Adipocyte (in vitro differentiated cells): ENCODE results near the gene CSDE1.

ENCODE experiments used
- DNase-seq: peaks from one replicate; pipeline ENCODE4 v3.0.0-alpha.2; 2015; ENCODE audit warnings: low read depth
- H3K27me3 ChIP-seq: replicated peaks from 2 replicates; pipeline ENCODE4 v1.7.0; 2013; ENCODE audit warnings: mild to moderate bottlenecking, low read length, moderate library complexity; ENCODE audit not compliant: control insufficient read depth, insufficient read depth
- H3K36me3 ChIP-seq: 2 replicates; pipeline ENCODE4 v1.7.0; 2013; ENCODE audit warnings: low read length, mild to moderate bottlenecking, moderate library complexity; ENCODE audit not compliant: control insufficient read depth, insufficient read depth, severe bottlenecking
- H3K4me1 ChIP-seq: 2 replicates; pipeline ENCODE4 v1.7.0; 2013; ENCODE audit warnings: mild to moderate bottlenecking, low read length, moderate library complexity; ENCODE audit not compliant: control insufficient read depth, insufficient read depth
- H3K4me3 ChIP-seq: 2 replicates; pipeline ENCODE4 v1.7.0; 2013; ENCODE audit warnings: mild to moderate bottlenecking, low read length, moderate library complexity
- H3K9ac ChIP-seq: 2 replicates; pipeline ENCODE4 v1.7.0; 2013; ENCODE audit warnings: mild to moderate bottlenecking, low read length, moderate library complexity
- H3K9me3 ChIP-seq: 2 replicates; pipeline ENCODE4 v1.7.0; 2013; ENCODE audit warnings: mild to moderate bottlenecking, low read length, moderate library complexity; ENCODE audit not compliant: control insufficient read depth

The CSDE1 gene

DNA sequence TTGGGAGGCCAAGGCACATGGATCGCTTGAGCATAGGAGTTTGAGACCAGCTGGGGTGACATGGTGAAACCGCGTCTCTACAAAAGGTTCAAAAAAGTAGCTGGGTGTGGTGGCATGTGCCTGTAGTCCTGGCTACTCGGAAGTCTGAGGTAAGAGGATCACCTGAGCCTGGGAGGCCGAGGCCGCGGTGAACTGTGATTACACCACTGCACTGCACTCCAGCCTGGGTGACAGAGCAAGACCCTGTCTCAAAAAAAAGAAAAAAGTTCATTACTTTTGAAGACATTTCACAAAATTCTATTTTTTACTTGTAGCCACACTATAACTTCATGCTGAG, 85.9 kb downstream of the CSDE1 start:
- H3K4me3 ChIP-seq, result no peak overlapping the region

GRCh38 chr1:114671011-114671938, 86.5 kb downstream of the CSDE1 start:
- DNase-seq, result peak; percentile 61

More for the DNA sequence above, 85.9 kb downstream of the CSDE1 start:
- no peaks in the 10 kb centered on the region for H3K36me3 ChIP-seq
- no peaks in the 10 kb centered on the region for H3K9me3 ChIP-seq
- no peak overlapping the region for H3K9ac ChIP-seq
- DNase-seq, result no peak
- H3K27me3 ChIP-seq, result no peaks in the 10 kb centered on the region
- peaks cover 11% of the 10 kb centered on the region for H3K4me1 ChIP-seq

DNA sequence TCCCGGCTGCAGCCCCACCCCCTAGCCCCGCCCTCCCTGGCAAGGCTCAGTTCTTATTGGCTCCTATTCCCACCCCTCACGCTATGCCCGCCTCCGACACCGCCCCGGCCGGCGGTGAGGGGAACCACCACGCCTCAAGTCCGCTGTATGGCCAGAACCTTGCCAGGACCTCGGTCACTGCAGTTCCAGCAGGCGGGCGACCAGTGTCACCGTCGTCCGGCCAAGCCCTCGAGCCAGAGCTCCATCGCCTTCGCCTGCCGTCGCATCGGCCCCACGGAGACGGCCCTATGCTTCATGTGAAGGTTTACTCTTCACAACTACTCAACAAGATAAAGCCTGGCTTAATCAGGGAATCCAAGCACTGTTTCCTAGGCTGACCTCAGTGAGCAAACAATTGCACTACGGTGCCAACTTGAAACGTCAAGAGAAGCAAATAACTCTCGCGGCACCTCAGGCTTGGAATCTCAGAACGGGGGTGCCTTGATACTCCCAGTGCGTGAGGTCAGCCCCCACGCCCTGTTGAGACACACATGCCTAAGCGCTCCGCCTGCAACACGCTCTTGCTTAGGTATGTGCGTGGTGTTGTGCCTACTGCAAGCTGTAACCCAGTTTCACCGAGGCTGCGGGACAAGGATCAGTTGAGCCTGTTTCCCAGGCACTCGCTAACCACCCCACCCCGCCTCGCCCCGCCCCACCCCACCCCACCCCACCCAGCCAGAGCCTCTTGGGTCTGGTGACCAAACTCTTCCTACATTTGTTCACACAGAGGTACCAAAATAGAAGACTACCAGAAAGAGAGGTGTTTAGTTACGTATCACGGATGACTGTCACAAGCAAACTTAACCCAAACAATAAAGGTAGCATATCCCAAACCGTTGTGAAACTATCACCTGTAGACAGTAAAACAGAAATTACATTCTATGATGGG, 87.4 kb downstream of the CSDE1 start:
- H3K9ac ChIP-seq, result peak overlapping the region; percentile 88
- peaks cover 11% of the 10 kb centered on the region for H3K4me1 ChIP-seq
- no peaks in the 10 kb centered on the region for H3K36me3 ChIP-seq
- peak overlapping the region; percentile 98 for H3K4me3 ChIP-seq
- H3K27me3 ChIP-seq, result no peaks in the 10 kb centered on the region
- peak; percentile 97 for DNase-seq
- no peaks in the 10 kb centered on the region for H3K9me3 ChIP-seq

More at GRCh38 chr1:114671011-114671938, 86.5 kb downstream of the CSDE1 start:
- Histone ChIP-seq H3K4me1 (peaks cover 11% of the 10 kb centered on the region), H3K9me3 (no peaks in the 10 kb centered on the region), H3K27me3 (no peaks in the 10 kb centered on the region), H3K36me3 (no peaks in the 10 kb centered on the region), H3K9ac (peak overlapping the region; percentile 17), H3K4me3 (peak overlapping the region; percentile 37)

GRCh38 chr1:114669562-114670082, 88.2 kb downstream of the CSDE1 start, which contains the start of gene DENND2C:
Gene DENND2C, minus strand, starts transcription at chr1:114670049. Its CDS starts 44,065 bp downstream, at chr1:114625984.
- H3K9ac ChIP-seq, result peak within 1 kb of the TSS; percentile 88
- H3K9me3 ChIP-seq, result no peaks in the 10 kb centered on the region
- peaks cover 11% of the 10 kb centered on the region for H3K4me1 ChIP-seq
- no peak for DNase-seq
- no peaks in the 10 kb centered on the region for H3K27me3 ChIP-seq
- H3K4me3 ChIP-seq, result peak within 1 kb of the TSS; percentile 98
- H3K36me3 ChIP-seq, result no peaks in the 10 kb centered on the region

DNA sequence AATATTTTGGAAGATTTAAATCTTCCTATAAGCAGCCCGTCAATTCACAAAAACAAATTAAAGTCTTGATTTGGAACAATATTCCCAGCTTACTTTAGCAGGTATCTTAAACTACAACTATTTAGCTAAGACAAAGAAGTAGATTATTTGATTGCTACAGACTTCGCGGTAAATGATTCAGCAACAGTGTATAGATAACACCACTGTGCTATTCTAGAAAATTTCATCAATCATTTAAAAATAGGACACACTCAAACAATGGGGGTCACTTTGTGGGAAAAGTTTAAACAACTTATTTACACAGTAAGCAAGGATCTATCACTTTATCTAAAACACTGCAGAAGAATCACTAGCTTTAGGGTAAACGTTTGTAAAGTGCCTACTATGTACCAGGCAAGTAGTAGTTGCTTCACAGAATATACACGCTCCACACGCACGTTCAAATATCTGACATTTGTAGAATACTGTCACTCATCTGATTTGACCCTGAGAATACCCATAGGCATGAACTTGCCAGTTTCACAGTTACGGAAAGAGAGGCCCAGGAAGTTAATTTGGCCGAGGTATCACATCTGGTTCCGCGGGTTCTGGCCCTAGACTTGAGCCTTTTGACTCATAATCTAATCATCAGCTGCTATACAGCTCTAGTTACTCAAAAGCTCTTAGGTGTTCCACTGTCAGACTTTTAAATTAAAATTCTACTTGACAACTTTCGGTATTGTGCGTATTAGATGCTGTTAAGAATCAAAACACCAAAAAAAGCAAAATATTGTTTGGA, 88.8 kb downstream of the CSDE1 start:
- peak; percentile 50 for DNase-seq

GRCh38 chr1:114668373-114668772, 89.4 kb downstream of the CSDE1 start:
- no peaks in the 10 kb centered on the region for H3K9me3 ChIP-seq
- H3K36me3 ChIP-seq, result no peaks in the 10 kb centered on the region
- peaks cover 11% of the 10 kb centered on the region for H3K4me1 ChIP-seq
- DNase-seq, result no peak
- no peaks in the 10 kb centered on the region for H3K27me3 ChIP-seq
- H3K4me3 ChIP-seq, result peak overlapping the region; percentile 98
- H3K9ac ChIP-seq, result no peak overlapping the region

More for the DNA sequence above, 88.8 kb downstream of the CSDE1 start:
- H3K4me1 ChIP-seq, result peaks cover 11% of the 10 kb centered on the region
- peak overlapping the region; percentile 98 for H3K4me3 ChIP-seq
- no peaks in the 10 kb centered on the region for H3K36me3 ChIP-seq
- no peaks in the 10 kb centered on the region for H3K27me3 ChIP-seq
- no peaks in the 10 kb centered on the region for H3K9me3 ChIP-seq
- H3K9ac ChIP-seq, result peak overlapping the region; percentile 87

DNA sequence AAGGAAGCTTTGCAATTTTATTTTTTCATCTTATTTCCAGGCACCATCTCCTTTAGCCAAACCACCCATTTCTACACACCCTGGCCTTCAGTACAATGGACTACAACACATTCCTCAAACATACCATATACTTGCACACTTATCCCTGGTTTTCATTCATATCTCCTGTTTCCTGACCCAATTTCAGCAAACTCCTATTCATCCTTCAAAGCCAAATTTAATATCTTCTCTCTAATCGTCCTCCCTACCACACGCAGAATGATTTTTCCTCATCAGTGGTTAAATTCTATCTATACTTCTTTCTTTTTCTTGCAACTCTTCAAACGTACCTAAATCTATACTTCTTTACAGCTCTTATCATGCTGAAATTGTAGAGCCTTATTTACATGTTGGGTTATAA, 90.8 kb downstream of the CSDE1 start:
- Histone ChIP-seq H3K27me3 (no peaks in the 10 kb centered on the region), H3K36me3 (no peaks in the 10 kb centered on the region), H3K4me3 (no peak overlapping the region), H3K9me3 (no peaks in the 10 kb centered on the region), H3K4me1 (peaks cover 11% of the 10 kb centered on the region), H3K9ac (no peak overlapping the region)
- no peak for DNase-seq
